ENCODE data around the gene KPNA3.
A peak's percentile ranks its signal among the peaks of the same experiment; 100 is the strongest.

The KPNA3 gene

DNA sequence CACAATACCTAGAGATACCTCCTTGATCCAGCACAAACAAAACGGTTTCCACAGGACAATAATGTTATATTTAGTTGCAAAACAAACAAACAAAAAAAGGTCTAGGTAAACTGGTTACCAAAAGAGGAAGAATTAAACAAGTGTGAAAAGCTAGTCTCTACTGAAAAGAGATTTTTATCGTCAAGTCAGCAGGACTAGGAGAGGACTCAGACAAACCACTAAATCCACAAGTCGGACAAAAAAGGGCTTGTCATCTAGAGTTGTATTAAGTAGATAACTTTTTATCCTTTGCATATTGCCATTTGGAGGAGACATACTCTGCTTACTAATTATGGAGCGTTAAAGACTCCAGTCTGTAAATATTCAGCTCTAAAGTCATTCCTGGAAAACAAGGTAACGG lies 9.9 kb upstream of the KPNA3 start:
- Histone ChIP-seq H3K27me3 (replicated peaks) (no peaks in the 10 kb centered on the region), H3K4me3 (ENCODE audit: low read depth, low read length) (no peak overlapping the region), H3K27ac (no peak overlapping the region), H3K36me3 (replicated peaks) (no peaks in the 10 kb centered on the region)
- in situ Hi-C loops (cut with HindIII; ENCODE audit: low pct_ligation_motif_present, low sequenced_read_pairs): no loop called here
- TF ChIP-seq, protein P1, sequence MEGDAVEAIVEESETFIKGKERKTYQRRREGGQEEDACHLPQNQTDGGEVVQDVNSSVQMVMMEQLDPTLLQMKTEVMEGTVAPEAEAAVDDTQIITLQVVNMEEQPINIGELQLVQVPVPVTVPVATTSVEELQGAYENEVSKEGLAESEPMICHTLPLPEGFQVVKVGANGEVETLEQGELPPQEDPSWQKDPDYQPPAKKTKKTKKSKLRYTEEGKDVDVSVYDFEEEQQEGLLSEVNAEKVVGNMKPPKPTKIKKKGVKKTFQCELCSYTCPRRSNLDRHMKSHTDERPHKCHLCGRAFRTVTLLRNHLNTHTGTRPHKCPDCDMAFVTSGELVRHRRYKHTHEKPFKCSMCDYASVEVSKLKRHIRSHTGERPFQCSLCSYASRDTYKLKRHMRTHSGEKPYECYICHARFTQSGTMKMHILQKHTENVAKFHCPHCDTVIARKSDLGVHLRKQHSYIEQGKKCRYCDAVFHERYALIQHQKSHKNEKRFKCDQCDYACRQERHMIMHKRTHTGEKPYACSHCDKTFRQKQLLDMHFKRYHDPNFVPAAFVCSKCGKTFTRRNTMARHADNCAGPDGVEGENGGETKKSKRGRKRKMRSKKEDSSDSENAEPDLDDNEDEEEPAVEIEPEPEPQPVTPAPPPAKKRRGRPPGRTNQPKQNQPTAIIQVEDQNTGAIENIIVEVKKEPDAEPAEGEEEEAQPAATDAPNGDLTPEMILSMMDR (IDR thresholded peaks at IDR 0.05; ENCODE audit: low read depth, low read length, missing control alignments): no peak
- DNase-seq: no peak

DNA sequence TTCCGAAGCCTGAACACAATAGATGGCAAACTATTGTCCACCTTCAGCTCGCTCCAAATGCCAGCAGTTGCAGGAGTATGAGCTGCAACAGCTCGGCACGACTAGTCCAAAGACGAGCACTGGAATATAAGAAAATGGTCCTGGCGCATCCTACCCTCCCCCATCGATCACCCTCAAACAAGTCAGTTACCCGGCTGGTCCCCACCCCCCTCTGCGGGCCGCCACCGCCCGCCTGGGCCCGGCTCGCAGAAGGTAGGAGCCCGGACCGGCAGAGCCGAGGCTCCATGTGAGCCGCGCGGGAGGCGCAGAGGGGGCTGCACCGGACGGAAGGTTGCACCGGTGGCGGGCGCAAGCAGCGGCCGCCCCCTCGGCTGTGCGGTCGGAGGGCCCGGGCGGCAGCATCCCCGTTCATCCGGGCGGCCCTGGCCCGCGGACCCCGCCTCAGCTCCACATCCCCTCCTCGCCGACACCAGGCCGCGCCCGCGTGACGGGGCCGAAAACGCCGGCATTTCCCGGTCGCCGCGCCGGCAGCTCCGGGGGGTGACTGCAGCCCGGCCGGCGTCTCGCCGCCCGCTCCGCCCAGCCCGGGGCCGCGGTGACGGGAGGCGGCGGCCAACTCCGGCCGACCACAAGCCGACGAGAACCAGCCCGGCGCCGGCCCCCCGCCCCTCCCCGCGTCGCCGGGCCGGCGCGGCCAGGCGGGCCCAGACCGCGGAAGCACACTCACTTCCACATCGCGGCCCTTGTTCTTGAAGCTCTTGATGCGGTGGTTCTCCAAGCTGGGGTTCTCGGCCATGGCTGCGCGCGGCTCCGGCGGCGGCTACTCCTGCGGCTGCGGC lies 552 bp downstream of the KPNA3 start:
- DNase-seq: peak; percentile 39
- in situ Hi-C loops (cut with HindIII; ENCODE audit: low pct_ligation_motif_present, low sequenced_read_pairs): no loop called here
- H3K27ac ChIP-seq: peak overlapping the region; percentile 89
- H3K36me3 ChIP-seq (replicated peaks): no peaks in the 10 kb centered on the region
- TF ChIP-seq, protein P1 (IDR thresholded peaks at IDR 0.05; ENCODE audit: low read depth, low read length, missing control alignments): no peak
- peak overlapping the region; percentile 81 for H3K4me3 ChIP-seq (ENCODE audit: low read depth, low read length)
- H3K27me3 ChIP-seq (replicated peaks): no peaks in the 10 kb centered on the region

DNA sequence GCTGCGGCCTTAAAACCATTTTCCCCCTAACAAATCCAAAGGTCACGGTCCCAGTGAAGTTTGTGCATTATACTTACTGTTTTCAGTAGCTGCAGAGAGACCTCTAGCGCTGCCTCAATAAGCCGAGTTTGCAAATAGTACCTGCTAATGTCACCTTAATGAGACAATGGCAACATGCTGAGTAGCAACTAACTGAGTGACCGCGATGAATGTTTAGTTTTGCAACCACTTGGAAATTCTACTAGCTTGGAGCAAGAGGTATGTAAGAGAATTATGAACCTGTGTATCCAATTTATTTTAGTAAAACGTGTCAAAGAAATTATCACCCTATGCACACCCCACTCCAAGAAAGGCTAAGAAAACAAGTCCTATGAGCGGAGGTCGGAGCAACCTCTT lies 1.2 kb downstream of the KPNA3 start:
- Histone ChIP-seq H3K27me3 (replicated peaks) (no peaks in the 10 kb centered on the region), H3K27ac (peak overlapping the region; percentile 89), H3K36me3 (replicated peaks) (no peaks in the 10 kb centered on the region), H3K4me3 (ENCODE audit: low read depth, low read length) (peak overlapping the region; percentile 81)
- TF ChIP-seq, protein P1 (IDR thresholded peaks at IDR 0.05; ENCODE audit: low read depth, low read length, missing control alignments): peak; percentile 18
- in situ Hi-C loops (cut with HindIII; ENCODE audit: low pct_ligation_motif_present, low sequenced_read_pairs): no loop called here
- DNase-seq: peak; percentile 5

DNA sequence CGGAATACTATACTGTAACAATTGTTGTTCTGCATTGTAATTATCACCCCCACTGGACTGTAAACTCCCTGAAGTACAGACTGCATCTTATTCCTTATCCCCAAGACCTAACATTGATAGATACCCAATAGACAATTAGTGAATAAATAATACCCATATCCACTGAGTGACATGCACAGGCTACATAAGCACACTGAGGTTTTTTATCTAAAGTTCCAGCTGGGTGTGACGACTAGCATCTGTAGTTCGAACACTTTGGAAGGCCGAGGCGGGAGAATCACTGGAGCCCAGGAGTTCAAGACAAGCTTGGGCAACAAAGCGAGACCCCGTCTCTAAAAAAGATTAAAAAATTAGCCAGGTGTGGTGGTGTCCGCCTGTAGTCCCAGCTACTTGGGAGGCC lies 2.5 kb downstream of the KPNA3 start:
- in situ Hi-C loops (cut with HindIII; ENCODE audit: low pct_ligation_motif_present, low sequenced_read_pairs): no loop called here
- Histone ChIP-seq H3K36me3 (replicated peaks) (no peaks in the 10 kb centered on the region), H3K4me3 (ENCODE audit: low read depth, low read length) (no peak overlapping the region), H3K27ac (no peak overlapping the region), H3K27me3 (replicated peaks) (no peaks in the 10 kb centered on the region)
- no peak for DNase-seq
- TF ChIP-seq, protein P1 (IDR thresholded peaks at IDR 0.05; ENCODE audit: low read depth, low read length, missing control alignments): no peak

DNA sequence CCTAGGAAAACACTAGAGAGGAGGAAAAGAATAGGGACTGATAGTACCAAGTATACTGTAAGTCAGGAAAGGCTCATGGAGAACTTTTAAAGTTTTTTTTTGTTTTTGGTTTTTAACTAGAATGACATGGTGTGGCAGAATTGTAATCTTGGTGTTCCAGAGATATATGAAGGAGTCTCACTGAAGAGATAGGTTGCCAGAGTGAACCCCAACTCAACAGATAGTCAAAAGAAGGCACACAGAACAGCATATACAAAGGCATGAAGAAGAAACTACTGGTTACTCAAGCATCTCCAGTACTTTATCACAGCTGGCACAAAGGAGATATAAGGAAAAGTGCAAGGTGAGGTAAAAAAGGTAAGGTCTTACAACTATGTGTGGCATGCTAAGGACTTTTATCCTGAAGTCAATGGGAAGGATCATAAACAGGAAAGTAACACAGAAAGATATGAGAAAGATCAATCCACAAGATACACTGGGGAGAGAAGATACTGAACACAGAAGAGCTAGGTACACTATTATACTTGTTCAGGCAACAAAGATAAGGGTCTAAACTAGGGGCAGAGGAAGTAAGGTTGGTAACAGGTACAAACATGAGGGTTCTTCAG lies 6.0 kb downstream of the KPNA3 start:
- no peak for DNase-seq
- H3K27me3 ChIP-seq (replicated peaks): no peaks in the 10 kb centered on the region
- H3K4me3 ChIP-seq (ENCODE audit: low read depth, low read length): no peak overlapping the region
- TF ChIP-seq, protein P1 (IDR thresholded peaks at IDR 0.05; ENCODE audit: low read depth, low read length, missing control alignments): no peak
- H3K36me3 ChIP-seq (replicated peaks): no peaks in the 10 kb centered on the region
- in situ Hi-C loops (cut with HindIII; ENCODE audit: low pct_ligation_motif_present, low sequenced_read_pairs): no loop called here
- H3K27ac ChIP-seq: no peak overlapping the region
